Measurements from ENCODE around the gene MARCHF9. TPM values are rescaled to one million over a fixed set of nuclear protein-coding genes. Genes with fewer than 3 reads are reported as not detected.
A peak's percentile ranks its signal among the peaks of the same experiment; 100 is the strongest.

MARCHF9 gene
- total RNA-seq, 1 donor from 2014 or later: 4.7 TPM

DNA sequence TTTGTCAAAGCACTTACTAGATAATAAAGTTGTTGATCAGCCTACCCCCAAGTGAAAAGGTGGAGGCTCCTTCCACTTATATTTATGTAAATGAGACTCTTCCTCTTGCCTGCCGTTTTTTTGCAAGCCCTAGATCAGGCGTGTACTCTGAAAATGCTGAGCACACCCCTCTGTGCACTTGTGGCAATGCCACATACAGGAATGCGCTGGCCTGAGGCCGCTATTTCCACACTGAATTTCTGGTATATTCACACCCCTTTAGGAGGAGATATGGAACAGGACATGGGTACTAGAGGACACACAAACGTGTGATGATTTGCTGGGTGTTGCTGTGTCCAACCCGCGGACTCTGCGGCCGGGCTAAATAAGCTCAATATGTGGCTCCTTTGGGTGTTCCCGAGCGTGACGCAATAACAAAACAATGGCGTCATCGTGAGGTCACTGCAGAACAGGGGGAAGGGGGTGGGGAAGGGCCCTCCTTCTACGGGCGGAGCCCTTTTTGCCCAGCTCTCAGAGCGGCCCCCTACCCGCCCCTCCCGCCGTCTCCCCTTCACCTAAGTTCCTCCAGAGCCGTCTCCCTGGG lies 10.6 kb upstream of the MARCHF9 start:
- Histone ChIP-seq H3K9ac (ENCODE audit: low read depth in 1 of 3, low read length in 3 of 3) (peak overlapping the region; percentile 98 to 100 (median 99)), H3K4me1 (ENCODE audit: control insufficient read depth in 3 of 3, insufficient read depth in 3 of 3, low read length in 3 of 3) (peaks cover 12 to 21% (median 13%) of the 10 kb centered on the region in 3 donors), H3K9me3 (ENCODE audit: control insufficient read depth in 3 of 3, low read length in 3 of 3) (no peaks in the 10 kb centered on the region), H3K27me3 (ENCODE audit: control insufficient read depth in 3 of 3, insufficient read depth in 3 of 3, low read length in 3 of 3) (peaks cover 6 to 19% (median 19%) of the 10 kb centered on the region in 3 donors), H3K27ac (ENCODE audit: low read depth, low read length) (peak overlapping the region; percentile 98), H3K36me3 (ENCODE audit: control insufficient read depth in 3 of 3, insufficient read depth in 3 of 3, low read length in 3 of 3) (peaks cover 20 to 25% (median 25%) of the 10 kb centered on the region in 3 donors), H3K4me3 (ENCODE audit: low read length in 3 of 3) (peak overlapping the region; percentile 93 to 99 (median 99))

DNA sequence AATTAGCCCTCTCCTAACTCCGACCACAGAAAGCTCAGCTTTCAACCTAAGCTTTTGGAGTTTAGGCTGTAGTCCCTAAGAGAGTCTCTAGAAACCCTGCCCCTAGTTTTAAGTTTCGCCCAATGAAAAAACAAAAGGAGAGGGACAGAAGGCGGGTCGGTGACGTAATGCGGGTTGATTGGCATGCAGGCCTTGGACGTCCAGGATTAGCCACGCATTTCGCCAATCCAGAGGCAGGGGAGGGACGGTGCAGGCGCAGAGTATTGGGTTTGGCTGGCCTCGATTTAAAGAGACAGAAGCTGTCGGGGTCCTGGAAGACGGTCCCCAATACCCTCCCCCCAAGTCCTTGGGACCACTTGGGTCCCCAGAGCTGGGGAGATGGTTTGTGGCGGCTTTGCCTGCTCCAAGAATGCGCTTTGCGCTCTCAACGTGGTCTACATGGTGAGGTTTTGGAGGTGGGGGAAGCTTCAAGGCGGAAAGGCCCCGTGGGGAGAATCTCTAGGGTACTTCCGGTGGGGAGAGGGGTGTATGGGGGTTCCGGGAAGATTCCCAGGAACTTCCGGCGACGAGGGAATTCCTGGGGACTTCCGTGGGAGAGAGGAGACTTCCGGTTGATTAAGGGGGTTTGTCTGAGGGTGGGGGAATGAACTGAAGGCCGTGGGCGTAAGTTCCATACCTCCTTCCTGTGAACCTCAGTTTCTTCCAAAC lies 10.0 kb upstream of the MARCHF9 start, which contains the start of gene TSPAN31:
TSS of gene TSPAN31 (plus strand) at position 263 of the 708 bp plus-strand sequence. CDS start at position 379, 116 bp downstream.
- no peaks in the 10 kb centered on the region for H3K9me3 ChIP-seq (ENCODE audit: control insufficient read depth in 3 of 3, low read length in 3 of 3)
- H3K36me3 ChIP-seq (ENCODE audit: control insufficient read depth in 3 of 3, insufficient read depth in 3 of 3, low read length in 3 of 3): peaks cover 23 to 29% (median 27%) of the 10 kb centered on the region in 3 donors
- peak within 1 kb of the TSS; percentile 93 to 99 (median 99) for H3K4me3 ChIP-seq (ENCODE audit: low read length in 3 of 3)
- H3K27me3 ChIP-seq (ENCODE audit: control insufficient read depth in 3 of 3, insufficient read depth in 3 of 3, low read length in 3 of 3): peaks cover 0 to 13% (median 13%) of the 10 kb centered on the region in 3 donors
- H3K4me1 ChIP-seq (ENCODE audit: control insufficient read depth in 3 of 3, insufficient read depth in 3 of 3, low read length in 3 of 3): peaks cover 11 to 21% (median 12%) of the 10 kb centered on the region in 3 donors
- peak within 1 kb of the TSS; percentile 98 for H3K27ac ChIP-seq (ENCODE audit: low read depth, low read length)
- peak within 1 kb of the TSS; percentile 98 to 100 (median 99) for H3K9ac ChIP-seq (ENCODE audit: low read depth in 1 of 3, low read length in 3 of 3)

DNA sequence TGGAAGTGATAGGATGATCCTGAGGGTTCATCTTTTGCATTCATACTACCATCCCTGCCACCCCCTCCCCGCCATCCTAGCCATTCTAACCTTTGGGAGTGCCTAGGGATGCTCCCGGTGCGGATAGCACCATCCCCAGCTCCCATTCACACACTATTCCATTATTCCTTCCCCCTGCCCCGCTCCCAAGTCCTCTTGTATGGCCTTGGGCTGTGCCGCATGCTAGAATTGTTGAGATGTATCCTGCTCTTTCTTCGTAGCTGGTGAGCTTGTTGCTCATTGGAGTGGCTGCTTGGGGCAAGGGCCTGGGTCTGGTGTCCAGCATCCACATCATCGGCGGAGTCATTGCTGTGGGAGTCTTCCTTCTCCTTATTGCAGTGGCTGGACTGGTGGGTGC lies 9.4 kb upstream of the MARCHF9 start:
- Histone ChIP-seq H3K4me3 (ENCODE audit: low read length in 3 of 3) (peak overlapping the region; percentile 93 to 99 (median 99)), H3K27ac (ENCODE audit: low read depth, low read length) (peak overlapping the region; percentile 98), H3K9ac (ENCODE audit: low read depth in 1 of 3, low read length in 3 of 3) (peak overlapping the region; percentile 98 to 100 (median 99)), H3K36me3 (ENCODE audit: control insufficient read depth in 3 of 3, insufficient read depth in 3 of 3, low read length in 3 of 3) (peaks cover 27 to 33% (median 31%) of the 10 kb centered on the region in 3 donors), H3K4me1 (ENCODE audit: control insufficient read depth in 3 of 3, insufficient read depth in 3 of 3, low read length in 3 of 3) (peaks cover 12 to 23% (median 13%) of the 10 kb centered on the region in 3 donors), H3K9me3 (ENCODE audit: control insufficient read depth in 3 of 3, low read length in 3 of 3) (no peaks in the 10 kb centered on the region), H3K27me3 (ENCODE audit: control insufficient read depth in 3 of 3, insufficient read depth in 3 of 3, low read length in 3 of 3) (peaks cover 0 to 13% (median 8%) of the 10 kb centered on the region in 3 donors)

DNA sequence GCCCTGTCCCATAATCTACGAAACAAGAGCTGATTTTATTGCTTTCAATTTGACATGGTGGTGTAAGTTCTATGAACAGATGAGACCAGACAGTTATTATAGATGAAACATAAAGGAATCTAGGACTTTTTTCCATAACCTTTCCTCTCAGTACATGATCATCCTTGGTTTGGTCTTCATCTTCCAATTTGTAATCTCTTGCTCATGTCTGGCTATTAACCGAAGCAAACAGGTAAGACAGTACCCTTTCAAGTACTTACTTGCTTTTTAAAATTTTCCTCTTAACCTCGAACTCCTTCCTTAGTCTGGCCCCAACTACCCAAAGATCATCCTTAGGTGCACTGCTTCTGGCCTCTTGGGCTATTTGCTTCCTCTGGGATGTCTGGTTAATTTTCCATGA lies 8.9 kb upstream of the MARCHF9 start:
- H3K36me3 ChIP-seq (ENCODE audit: control insufficient read depth in 3 of 3, insufficient read depth in 3 of 3, low read length in 3 of 3): peaks cover 29 to 37% (median 35%) of the 10 kb centered on the region in 3 donors
- peaks cover 17 to 25% (median 19%) of the 10 kb centered on the region in 3 donors for H3K4me1 ChIP-seq (ENCODE audit: control insufficient read depth in 3 of 3, insufficient read depth in 3 of 3, low read length in 3 of 3)
- no peak overlapping the region for H3K27ac ChIP-seq (ENCODE audit: low read depth, low read length)
- peak overlapping the region in 2 of 3 donors; percentile 98 to 100 for H3K9ac ChIP-seq (ENCODE audit: low read depth in 1 of 3, low read length in 3 of 3)
- H3K4me3 ChIP-seq (ENCODE audit: low read length in 3 of 3): peak overlapping the region; percentile 93 to 99 (median 99)
- no peaks in the 10 kb centered on the region for H3K9me3 ChIP-seq (ENCODE audit: control insufficient read depth in 3 of 3, low read length in 3 of 3)
- peaks cover 0 to 8% (median 3%) of the 10 kb centered on the region in 3 donors for H3K27me3 ChIP-seq (ENCODE audit: control insufficient read depth in 3 of 3, insufficient read depth in 3 of 3, low read length in 3 of 3)

DNA sequence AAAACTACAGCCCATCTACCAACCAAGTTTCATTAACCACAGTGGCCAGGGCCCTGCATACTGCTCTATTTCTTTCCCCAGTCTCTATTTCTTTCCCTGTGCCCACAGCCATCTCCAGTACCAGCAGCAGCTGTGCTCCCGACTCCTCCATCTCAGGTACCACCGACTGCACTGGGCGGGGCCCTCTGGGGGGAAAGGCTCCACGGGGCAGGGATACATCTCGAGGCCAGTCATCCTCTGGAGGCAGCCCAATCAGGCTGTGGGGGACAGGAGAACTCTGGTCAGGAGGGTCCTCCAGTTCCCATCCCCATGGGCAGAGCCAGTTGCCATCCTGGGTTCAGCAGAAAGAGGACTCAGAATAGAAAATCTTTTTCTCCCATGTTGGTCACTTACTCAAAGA lies 5.8 kb upstream of the MARCHF9 start:
- Histone ChIP-seq H3K4me3 (ENCODE audit: low read length in 3 of 3) (no peak overlapping the region), H3K9me3 (ENCODE audit: control insufficient read depth in 3 of 3, low read length in 3 of 3) (no peaks in the 10 kb centered on the region), H3K36me3 (ENCODE audit: control insufficient read depth in 3 of 3, insufficient read depth in 3 of 3, low read length in 3 of 3) (peaks cover 29 to 37% (median 35%) of the 10 kb centered on the region in 3 donors), H3K27me3 (ENCODE audit: control insufficient read depth in 3 of 3, insufficient read depth in 3 of 3, low read length in 3 of 3) (no peaks in the 10 kb centered on the region), H3K4me1 (ENCODE audit: control insufficient read depth in 3 of 3, insufficient read depth in 3 of 3, low read length in 3 of 3) (peaks cover 29 to 36% (median 33%) of the 10 kb centered on the region in 3 donors), H3K27ac (ENCODE audit: low read depth, low read length) (no peak overlapping the region), H3K9ac (ENCODE audit: low read depth in 1 of 3, low read length in 3 of 3) (no peak overlapping the region)

DNA sequence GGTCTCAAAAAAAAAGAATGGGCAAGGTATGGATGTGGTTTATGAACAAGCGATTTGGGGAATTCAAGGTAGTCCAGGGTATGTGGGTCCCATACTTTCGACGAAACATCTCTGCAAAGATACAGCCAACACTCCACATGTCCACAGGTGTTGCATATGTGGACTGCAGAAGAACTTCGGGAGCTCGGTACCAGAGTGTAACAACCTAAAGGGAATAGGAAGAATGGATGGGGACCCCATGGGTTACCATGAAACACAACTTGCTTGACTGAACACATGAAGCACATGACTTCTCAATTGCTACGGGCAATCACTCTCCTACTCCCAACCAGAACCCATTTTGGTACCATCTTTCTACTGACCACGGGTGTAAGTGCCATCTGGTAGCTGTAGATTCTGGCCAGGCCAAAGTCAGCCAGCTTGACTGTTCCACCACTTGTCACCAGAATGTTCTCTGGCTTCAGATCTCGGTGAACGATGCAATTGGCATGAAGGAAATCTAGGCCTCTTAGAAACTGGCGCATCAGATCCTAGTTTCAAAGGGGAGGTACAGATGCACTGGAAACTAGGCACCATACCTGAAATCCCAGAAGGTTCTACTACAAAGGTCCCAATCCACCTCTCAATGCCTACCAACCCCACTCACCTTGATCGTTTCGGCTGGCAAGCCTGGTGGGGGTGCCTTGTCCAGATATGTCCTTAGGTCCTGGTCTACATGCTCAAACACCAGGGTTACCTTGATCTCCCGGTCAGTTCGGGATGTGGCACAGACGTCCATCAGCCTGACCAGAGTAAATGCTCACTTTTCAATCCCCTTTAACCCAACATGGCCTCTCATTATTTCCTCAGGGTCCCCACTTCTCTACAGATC lies 4.1 kb upstream of the MARCHF9 start:
- Histone ChIP-seq H3K36me3 (ENCODE audit: control insufficient read depth in 3 of 3, insufficient read depth in 3 of 3, low read length in 3 of 3) (peaks cover 29 to 37% (median 35%) of the 10 kb centered on the region in 3 donors), H3K27me3 (ENCODE audit: control insufficient read depth in 3 of 3, insufficient read depth in 3 of 3, low read length in 3 of 3) (no peaks in the 10 kb centered on the region), H3K9me3 (ENCODE audit: control insufficient read depth in 3 of 3, low read length in 3 of 3) (no peaks in the 10 kb centered on the region), H3K4me1 (ENCODE audit: control insufficient read depth in 3 of 3, insufficient read depth in 3 of 3, low read length in 3 of 3) (peaks cover 22 to 33% (median 30%) of the 10 kb centered on the region in 3 donors), H3K4me3 (ENCODE audit: low read length in 3 of 3) (peak overlapping the region; percentile 87 to 93 (median 92)), H3K9ac (ENCODE audit: low read depth in 1 of 3, low read length in 3 of 3) (peak overlapping the region; percentile 94 to 99 (median 98)), H3K27ac (ENCODE audit: low read depth, low read length) (peak overlapping the region; percentile 95)

DNA sequence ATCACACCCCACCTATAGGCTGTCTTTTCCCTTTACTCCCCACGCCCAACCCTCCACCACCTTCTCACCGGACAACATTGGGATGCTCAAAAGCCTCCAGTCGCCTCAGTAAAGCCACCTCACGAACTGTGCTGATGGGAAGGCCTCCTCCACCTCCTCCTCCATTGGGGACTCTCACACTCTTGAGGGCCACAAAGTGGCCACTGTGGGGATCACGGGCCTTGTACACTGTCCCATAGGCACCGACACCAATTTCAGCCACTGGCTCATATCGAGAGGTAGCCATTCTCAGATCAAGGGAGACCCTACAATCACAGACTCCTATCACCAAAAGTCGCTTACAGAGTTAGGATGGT lies 3.5 kb upstream of the MARCHF9 start:
- Histone ChIP-seq H3K27me3 (ENCODE audit: control insufficient read depth in 3 of 3, insufficient read depth in 3 of 3, low read length in 3 of 3) (no peaks in the 10 kb centered on the region), H3K36me3 (ENCODE audit: control insufficient read depth in 3 of 3, insufficient read depth in 3 of 3, low read length in 3 of 3) (peaks cover 29 to 37% (median 31%) of the 10 kb centered on the region in 3 donors), H3K27ac (ENCODE audit: low read depth, low read length) (peak overlapping the region; percentile 95), H3K4me1 (ENCODE audit: control insufficient read depth in 3 of 3, insufficient read depth in 3 of 3, low read length in 3 of 3) (peaks cover 22 to 37% (median 32%) of the 10 kb centered on the region in 3 donors), H3K9me3 (ENCODE audit: control insufficient read depth in 3 of 3, low read length in 3 of 3) (no peaks in the 10 kb centered on the region), H3K4me3 (ENCODE audit: low read length in 3 of 3) (peak overlapping the region; percentile 87 to 93 (median 92)), H3K9ac (ENCODE audit: low read depth in 1 of 3, low read length in 3 of 3) (peak overlapping the region; percentile 94 to 99 (median 98))

DNA sequence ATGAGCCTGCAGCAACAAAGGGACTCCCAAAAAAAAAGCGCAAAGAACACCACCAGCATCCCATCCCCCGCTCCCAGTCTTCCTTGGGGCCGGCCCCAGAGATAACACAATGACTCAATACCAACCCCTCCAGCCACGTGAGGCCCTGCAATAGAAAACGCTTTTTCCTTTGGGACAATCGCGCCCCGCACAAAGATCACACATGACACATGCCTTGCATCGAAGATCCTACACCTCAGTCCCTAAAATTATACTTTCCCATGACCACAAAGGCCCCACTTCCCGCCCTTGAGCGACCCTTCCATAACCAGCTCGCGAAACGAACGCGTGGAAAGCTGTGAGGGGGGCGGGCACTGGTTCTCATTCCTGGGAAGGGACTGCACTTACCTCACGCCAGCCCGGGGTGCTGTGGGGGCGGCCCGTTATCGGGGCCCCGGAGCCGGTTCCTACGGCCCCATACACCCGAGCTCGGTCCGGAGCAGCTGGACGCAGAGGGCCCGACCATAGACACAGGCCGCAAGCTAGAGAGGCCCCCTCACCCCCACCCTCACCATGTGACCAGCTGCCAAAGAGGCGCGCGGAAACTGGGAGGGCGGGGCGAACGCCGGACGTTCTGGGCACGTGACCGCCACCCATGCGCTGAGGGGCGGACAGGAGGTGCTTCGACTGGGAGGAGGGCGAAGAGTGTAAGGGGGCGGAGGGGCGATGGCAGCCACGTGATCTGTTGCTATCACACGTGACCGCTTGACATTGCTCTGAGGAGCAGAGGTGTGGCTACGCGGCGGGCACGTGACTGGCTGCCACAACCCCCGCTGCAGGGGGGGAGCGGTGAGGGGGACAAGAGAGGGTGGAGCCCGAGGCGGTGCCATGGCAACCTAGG lies 2.9 kb upstream of the MARCHF9 start, which contains the start of gene CDK4:
TSS of gene CDK4 (minus strand) at position 523 of the 880 bp plus-strand sequence. CDS start 593 bp downstream, outside the sequence.
- H3K9me3 ChIP-seq (ENCODE audit: control insufficient read depth in 3 of 3, low read length in 3 of 3): no peaks in the 10 kb centered on the region
- peak within 1 kb of the TSS; percentile 87 to 93 (median 92) for H3K4me3 ChIP-seq (ENCODE audit: low read length in 3 of 3)
- H3K9ac ChIP-seq (ENCODE audit: low read depth in 1 of 3, low read length in 3 of 3): peak within 1 kb of the TSS; percentile 94 to 99 (median 98)
- H3K27me3 ChIP-seq (ENCODE audit: control insufficient read depth in 3 of 3, insufficient read depth in 3 of 3, low read length in 3 of 3): no peaks in the 10 kb centered on the region
- H3K4me1 ChIP-seq (ENCODE audit: control insufficient read depth in 3 of 3, insufficient read depth in 3 of 3, low read length in 3 of 3): peaks cover 25 to 42% (median 35%) of the 10 kb centered on the region in 3 donors
- peaks cover 25 to 31% (median 27%) of the 10 kb centered on the region in 3 donors for H3K36me3 ChIP-seq (ENCODE audit: control insufficient read depth in 3 of 3, insufficient read depth in 3 of 3, low read length in 3 of 3)
- peak within 1 kb of the TSS; percentile 95 for H3K27ac ChIP-seq (ENCODE audit: low read depth, low read length)
